ENCODE data around the gene CREB3L1.

GRCh38 chr11:46277622-46278386, at the start of gene CREB3L1:
- TF ChIP-seq, protein P1, sequence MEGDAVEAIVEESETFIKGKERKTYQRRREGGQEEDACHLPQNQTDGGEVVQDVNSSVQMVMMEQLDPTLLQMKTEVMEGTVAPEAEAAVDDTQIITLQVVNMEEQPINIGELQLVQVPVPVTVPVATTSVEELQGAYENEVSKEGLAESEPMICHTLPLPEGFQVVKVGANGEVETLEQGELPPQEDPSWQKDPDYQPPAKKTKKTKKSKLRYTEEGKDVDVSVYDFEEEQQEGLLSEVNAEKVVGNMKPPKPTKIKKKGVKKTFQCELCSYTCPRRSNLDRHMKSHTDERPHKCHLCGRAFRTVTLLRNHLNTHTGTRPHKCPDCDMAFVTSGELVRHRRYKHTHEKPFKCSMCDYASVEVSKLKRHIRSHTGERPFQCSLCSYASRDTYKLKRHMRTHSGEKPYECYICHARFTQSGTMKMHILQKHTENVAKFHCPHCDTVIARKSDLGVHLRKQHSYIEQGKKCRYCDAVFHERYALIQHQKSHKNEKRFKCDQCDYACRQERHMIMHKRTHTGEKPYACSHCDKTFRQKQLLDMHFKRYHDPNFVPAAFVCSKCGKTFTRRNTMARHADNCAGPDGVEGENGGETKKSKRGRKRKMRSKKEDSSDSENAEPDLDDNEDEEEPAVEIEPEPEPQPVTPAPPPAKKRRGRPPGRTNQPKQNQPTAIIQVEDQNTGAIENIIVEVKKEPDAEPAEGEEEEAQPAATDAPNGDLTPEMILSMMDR (conservative IDR thresholded peaks at IDR 0.05 in 1 of 2, IDR thresholded peaks at IDR 0.05 in 1 of 2; ENCODE audit: extremely low read depth in 1 of 2, insufficient read depth in 1 of 2, low read depth in 1 of 2, low read length in 2 of 2) = no peak
- peak; percentile 53 for TF ChIP-seq EZH2 (IDR thresholded peaks at IDR 0.05; ENCODE audit: borderline replicate concordance, low read length)

Data from mammary epithelial cell (primary cell).